ENCODE results near the gene GNAI3. TPM values are rescaled to one million over a fixed set of nuclear protein-coding genes. Genes with fewer than 3 reads are reported as not detected.

The GNAI3 gene
- total RNA-seq, 1 experiment from 2014 or later = 6.4 TPM

GRCh38 chr1:109619576-109620400 lies 71.4 kb downstream of the GNAI3 start, which contains the start of the genes AMPD2 and GNAT2:
Gene AMPD2, plus strand, starts transcription at chr1:109619837. Its CDS starts 1,339 bp downstream, at chr1:109621176.
Gene GNAT2, minus strand, starts transcription at chr1:109619616. Its CDS starts 6,746 bp downstream, at chr1:109612870.
- no peaks in the 10 kb centered on the region for H3K36me3 ChIP-seq (ENCODE audit: control insufficient read depth, insufficient read depth, low read length)
- H3K27me3 ChIP-seq (replicated peaks; ENCODE audit: control insufficient read depth, insufficient read depth, low read length) = no peaks in the 10 kb centered on the region
- POLR2A ChIA-PET = interaction anchor here (0.6 to 1.6 kb wide), 3 partner anchors 36 to 484 kb away, joined by 3 to 10 read pairs (median 3); partner anchors contain the start of genes GNAI3 and GSTM4
- peaks cover 17% of the 10 kb centered on the region for H3K36me3 Mint-ChIP-seq (ENCODE audit: insufficient read depth, unreplicated experiment)
- peaks cover 16% of the 10 kb centered on the region for H3K4me1 Mint-ChIP-seq (ENCODE audit: low read depth, unreplicated experiment)
- peak within 1 kb of the TSS; percentile 80 for H3K4me3 ChIP-seq (ENCODE audit: low read depth, low read length)
- no peak for TF ChIP-seq CTCF (IDR thresholded peaks at IDR 0.05; ENCODE audit: insufficient read depth in 1 of 2, low read depth in 1 of 2, low read length in 1 of 2, severe bottlenecking in 1 of 2, unreplicated experiment in 1 of 2)
- H3K27ac Mint-ChIP-seq (ENCODE audit: unreplicated experiment) = peak within 1 kb of the TSS; percentile 86
- peak; percentile 79 to 81 for DNase-seq
- peak within 1 kb of the TSS; percentile 96 for H3K4me3 Mint-ChIP-seq (ENCODE audit: unreplicated experiment)
- H3K27me3 Mint-ChIP-seq (ENCODE audit: insufficient read depth, unreplicated experiment) = no peaks in the 10 kb centered on the region
- H3K9me3 ChIP-seq = no peaks in the 10 kb centered on the region
- intact Hi-C loops (cut with micrococcal nuclease; ENCODE audit: unreplicated experiment) = loop anchor here (1.0 kb wide), 1 partner anchor 73 kb away; no protein-coding TSS in a partner anchor
- TSS peak; percentile 68 for BruUV-seq (replicated peaks)
- H3K9me3 Mint-ChIP-seq (ENCODE audit: unreplicated experiment) = no peaks in the 10 kb centered on the region
- CTCF ChIA-PET = interaction anchor here (1.0 to 1.5 kb wide), 5 partner anchors 20 to 365 kb away, joined by 3 to 8 read pairs (median 3); partner anchors contain the start of gene AHCYL1
- H3K4me1 ChIP-seq = peaks cover 15% of the 10 kb centered on the region

GRCh38 chr1:109620401-109620791 lies 72.0 kb downstream of the GNAI3 start:
- Histone ChIP-seq H3K4me3 (ENCODE audit: low read depth, low read length) (peak overlapping the region; percentile 80), H3K36me3 (ENCODE audit: control insufficient read depth, insufficient read depth, low read length) (no peaks in the 10 kb centered on the region), H3K9me3 (no peaks in the 10 kb centered on the region), H3K27me3 (replicated peaks; ENCODE audit: control insufficient read depth, insufficient read depth, low read length) (no peaks in the 10 kb centered on the region), H3K4me1 (peaks cover 15% of the 10 kb centered on the region)
- peak; percentile 40 to 46 for DNase-seq
- no peak for TF ChIP-seq CTCF (IDR thresholded peaks at IDR 0.05; ENCODE audit: insufficient read depth in 1 of 2, low read depth in 1 of 2, low read length in 1 of 2, severe bottlenecking in 1 of 2, unreplicated experiment in 1 of 2)
- intact Hi-C loops (cut with micrococcal nuclease; ENCODE audit: unreplicated experiment) = loop anchor here (1.0 kb wide), 1 partner anchor 74 kb away; no protein-coding TSS in a partner anchor
- Mint-ChIP-seq H3K36me3 (ENCODE audit: insufficient read depth, unreplicated experiment) (peaks cover 17% of the 10 kb centered on the region), H3K9me3 (ENCODE audit: unreplicated experiment) (no peaks in the 10 kb centered on the region), H3K4me3 (ENCODE audit: unreplicated experiment) (peak overlapping the region; percentile 96), H3K27ac (ENCODE audit: unreplicated experiment) (peak overlapping the region; percentile 86), H3K4me1 (ENCODE audit: low read depth, unreplicated experiment) (peaks cover 16% of the 10 kb centered on the region), H3K27me3 (ENCODE audit: insufficient read depth, unreplicated experiment) (no peaks in the 10 kb centered on the region)
- ChIA-PET CTCF (interaction anchor here (0.8 to 1.5 kb wide), 6 partner anchors 10 to 364 kb away, joined by 3 to 8 read pairs (median 3); partner anchors contain the start of gene AHCYL1), POLR2A (interaction anchor here (0.7 to 1.6 kb wide), 2 partner anchors 35 to 72 kb away, joined by 3 to 10 read pairs; partner anchors contain the start of genes GNAI3 and GSTM4)
- TSS peak; percentile 32 for BruUV-seq (replicated peaks)

- CTCF ChIA-PET = interaction anchor here (0.8 to 1.5 kb wide), 6 partner anchors 9 to 364 kb away, joined by 3 to 8 read pairs (median 3); partner anchors contain the start of gene AHCYL1
These were observed 72.4 kb downstream of the GNAI3 start for GRCh38 chr1:109620841-109621286.

More at GRCh38 chr1:109620841-109621286, 72.4 kb downstream of the GNAI3 start:
- no peaks in the 10 kb centered on the region for H3K36me3 ChIP-seq (ENCODE audit: control insufficient read depth, insufficient read depth, low read length)
- no TSS peak for BruUV-seq (replicated peaks)
- peak overlapping the region; percentile 80 for H3K4me3 ChIP-seq (ENCODE audit: low read depth, low read length)
- Mint-ChIP-seq H3K27ac (ENCODE audit: unreplicated experiment) (peak overlapping the region; percentile 86), H3K4me3 (ENCODE audit: unreplicated experiment) (peak overlapping the region; percentile 96), H3K27me3 (ENCODE audit: insufficient read depth, unreplicated experiment) (no peaks in the 10 kb centered on the region), H3K9me3 (ENCODE audit: unreplicated experiment) (no peaks in the 10 kb centered on the region), H3K4me1 (ENCODE audit: low read depth, unreplicated experiment) (peaks cover 16% of the 10 kb centered on the region), H3K36me3 (ENCODE audit: insufficient read depth, unreplicated experiment) (peaks cover 17% of the 10 kb centered on the region)
- H3K27me3 ChIP-seq (replicated peaks; ENCODE audit: control insufficient read depth, insufficient read depth, low read length) = no peaks in the 10 kb centered on the region
- intact Hi-C loops (cut with micrococcal nuclease; ENCODE audit: unreplicated experiment) = loop anchor here (1.0 kb wide), 1 partner anchor 75 kb away; no protein-coding TSS in a partner anchor
- no peak for TF ChIP-seq CTCF (IDR thresholded peaks at IDR 0.05; ENCODE audit: insufficient read depth in 1 of 2, low read depth in 1 of 2, low read length in 1 of 2, severe bottlenecking in 1 of 2, unreplicated experiment in 1 of 2)
- POLR2A ChIA-PET = interaction anchor here (0.7 kb wide), 1 partner anchor 35 kb away, joined by 3 read pairs; the partner anchor contains the start of gene GSTM4
- H3K9me3 ChIP-seq = no peaks in the 10 kb centered on the region
- peak; percentile 86 for DNase-seq
- peaks cover 15% of the 10 kb centered on the region for H3K4me1 ChIP-seq

Measured in Caco-2 (cell line).